UCSD-AML1 (cell line): ENCODE data around the gene ASTN2.

Experiments
- DNase-seq: peaks from one replicate; lab custom pipeline; 2025; ENCODE audit not compliant: unreplicated experiment; lab: John Stamatoyannopoulos, UW

ASTN2 gene

GRCh38 chr9:117029341-117029740 is 385.5 kb downstream of the ASTN2 start:
- DNase-seq = no peak

- DNase-seq = no peak
Observed at GRCh38 chr9:117028103-117028858, 386.6 kb downstream of the ASTN2 start.

- no peak for DNase-seq
Observed at GRCh38 chr9:117021906-117022305, 393.0 kb downstream of the ASTN2 start.

- no peak for DNase-seq
Observed at GRCh38 chr9:117018966-117019617, 395.8 kb downstream of the ASTN2 start.

GRCh38 chr9:117017414-117017985 is 397.4 kb downstream of the ASTN2 start:
- DNase-seq = no peak

GRCh38 chr9:117014061-117014460 is 400.8 kb downstream of the ASTN2 start:
- DNase-seq = no peak

GRCh38 chr9:117013440-117013995 is 401.3 kb downstream of the ASTN2 start:
- DNase-seq = no peak

- no peak for DNase-seq
Observed at GRCh38 chr9:117010061-117010460, 404.8 kb downstream of the ASTN2 start.

GRCh38 chr9:117008876-117009275 is 406.0 kb downstream of the ASTN2 start:
- no peak for DNase-seq

- DNase-seq = no peak
Observed at GRCh38 chr9:117008461-117008860, 406.4 kb downstream of the ASTN2 start.

- no peak for DNase-seq
Observed at GRCh38 chr9:117002686-117003085, 412.2 kb downstream of the ASTN2 start.

- no peak for DNase-seq
Observed at GRCh38 chr9:117000834-117001233, 414.0 kb downstream of the ASTN2 start.

GRCh38 chr9:117000196-117000723 is 414.6 kb downstream of the ASTN2 start:
- no peak for DNase-seq

GRCh38 chr9:116998305-116998704 is 416.6 kb downstream of the ASTN2 start:
- no peak for DNase-seq

- DNase-seq = no peak
Observed at GRCh38 chr9:116992865-116993264, 422.0 kb downstream of the ASTN2 start.

- no peak for DNase-seq
Observed at GRCh38 chr9:116991051-116991450, 423.8 kb downstream of the ASTN2 start.

GRCh38 chr9:116990592-116990991 is 424.3 kb downstream of the ASTN2 start:
- DNase-seq = no peak

- no peak for DNase-seq
Observed at GRCh38 chr9:116987721-116988485, 427.0 kb downstream of the ASTN2 start.

- peak; percentile 9 for DNase-seq
Observed at GRCh38 chr9:116986015-116986414, 428.8 kb downstream of the ASTN2 start.

GRCh38 chr9:116985596-116985995 is 429.3 kb downstream of the ASTN2 start:
- DNase-seq = no peak

GRCh38 chr9:116984111-116984510 is 430.7 kb downstream of the ASTN2 start:
- DNase-seq = no peak
